ENCODE data around the gene CLASRP.

CLASRP gene

DNA sequence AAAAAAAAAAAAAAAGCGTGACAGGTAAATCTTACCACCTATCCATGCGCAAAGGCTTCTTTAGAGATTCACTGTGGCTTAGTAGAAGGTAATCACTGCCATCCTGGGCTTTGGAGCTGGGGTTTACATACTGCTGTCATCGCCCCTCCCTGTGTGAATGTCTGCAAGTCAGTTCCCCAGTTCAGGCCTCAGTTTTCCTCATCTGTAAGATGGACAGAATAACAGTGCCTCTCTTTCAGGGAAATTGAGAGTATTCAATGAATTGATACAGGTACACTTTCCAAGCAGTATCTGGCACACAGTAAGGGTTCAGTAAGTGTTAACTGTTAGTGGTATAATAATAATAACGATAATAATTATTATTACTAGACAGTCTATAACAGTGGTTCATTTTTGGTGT, 35.4 kb upstream of the CLASRP start:
- H3K9ac ChIP-seq (ENCODE audit: low read depth, low read length, poor library complexity, severe bottlenecking), result no peak overlapping the region
- H4K20me1 ChIP-seq (ENCODE audit: insufficient read depth, low read length, poor library complexity, severe bottlenecking), result peaks cover 6% of the 10 kb centered on the region
- H3K4me3 ChIP-seq (ENCODE audit: low read length, poor library complexity, severe bottlenecking), result no peak overlapping the region
- H3K4me1 ChIP-seq (ENCODE audit: insufficient read depth, low read length, poor library complexity, severe bottlenecking), result peaks cover 7% of the 10 kb centered on the region
- H2AFZ ChIP-seq (ENCODE audit: low read length), result no peak overlapping the region
- TF ChIP-seq EZH2phosphoT487 (IDR thresholded peaks at IDR 0.05; ENCODE audit: borderline replicate concordance) (no peak), CTCF (conservative IDR thresholded peaks at IDR 0.05; ENCODE audit: low read length) (no peak)
- H3K9me2 ChIP-seq (replicated peaks; ENCODE audit: low read depth, low read length), result no peaks in the 10 kb centered on the region
- no peaks in the 10 kb centered on the region for H3K9me3 ChIP-seq (ENCODE audit: insufficient read depth, low read depth, low read length)
- no peaks in the 10 kb centered on the region for H3K79me2 ChIP-seq (ENCODE audit: insufficient read depth, low read length)
- no peaks in the 10 kb centered on the region for H3K36me3 ChIP-seq (ENCODE audit: insufficient read depth, low read length)
- no peak overlapping the region for H3K4me2 ChIP-seq (ENCODE audit: low read depth, low read length, poor library complexity, severe bottlenecking)
- no peaks in the 10 kb centered on the region for H3K27me3 ChIP-seq (ENCODE audit: insufficient read depth, low read length, poor library complexity, severe bottlenecking)
- H3F3A ChIP-seq (ENCODE audit: low read depth), result no peaks in the 10 kb centered on the region

DNA sequence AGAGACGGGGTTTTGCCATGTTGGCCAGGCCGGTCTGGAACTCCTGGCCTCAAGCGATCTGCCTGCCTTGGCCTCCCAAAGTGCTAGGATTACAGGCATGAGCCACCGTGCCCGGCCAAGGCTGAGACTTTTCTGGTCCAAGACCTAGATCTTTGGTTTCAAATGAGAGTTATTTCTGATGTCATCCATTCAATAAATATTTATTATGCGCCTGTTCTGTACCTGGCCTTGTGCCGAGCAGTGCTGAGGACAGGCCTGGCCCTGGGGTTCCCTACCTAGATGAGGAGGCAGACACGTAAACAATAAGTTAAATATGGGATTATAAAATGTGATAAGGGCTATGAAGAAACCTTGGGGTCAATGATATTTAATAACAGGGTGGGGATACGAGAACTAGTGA, 33.1 kb upstream of the CLASRP start:
- TF ChIP-seq EZH2phosphoT487 (IDR thresholded peaks at IDR 0.05; ENCODE audit: borderline replicate concordance) (no peak), CTCF (conservative IDR thresholded peaks at IDR 0.05; ENCODE audit: low read length) (no peak)
- H3K36me3 ChIP-seq (ENCODE audit: insufficient read depth, low read length), result no peaks in the 10 kb centered on the region

DNA sequence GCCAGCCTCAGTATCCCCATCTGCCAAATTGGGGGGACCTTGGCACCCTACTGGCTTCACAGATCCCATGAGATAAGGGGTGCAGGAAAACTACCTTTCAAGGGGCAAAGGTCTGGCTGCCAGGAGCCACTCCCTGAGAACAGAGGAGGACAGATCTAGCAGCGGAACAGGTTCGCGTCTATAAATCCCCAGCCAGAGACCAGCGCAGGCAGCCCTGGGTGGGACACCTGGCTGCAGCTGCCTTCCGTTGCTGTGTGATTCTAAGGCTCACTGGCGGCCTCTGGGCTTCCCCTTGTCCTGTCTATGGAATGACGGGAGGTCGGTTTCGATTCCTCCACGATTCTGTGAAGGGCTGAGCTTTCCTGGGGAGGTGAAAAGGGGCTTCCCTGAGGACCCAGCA, 30.3 kb upstream of the CLASRP start:
- no peak overlapping the region for H3K9ac ChIP-seq (ENCODE audit: low read depth, low read length, poor library complexity, severe bottlenecking)
- H3K79me2 ChIP-seq (ENCODE audit: insufficient read depth, low read length), result no peaks in the 10 kb centered on the region
- no peaks in the 10 kb centered on the region for H3K9me3 ChIP-seq (ENCODE audit: insufficient read depth, low read depth, low read length)

More for the DNA sequence above, 33.1 kb upstream of the CLASRP start:
- Histone ChIP-seq H3K9me3 (ENCODE audit: insufficient read depth, low read depth, low read length) (no peaks in the 10 kb centered on the region), H2AFZ (ENCODE audit: low read length) (no peak overlapping the region), H4K20me1 (ENCODE audit: insufficient read depth, low read length, poor library complexity, severe bottlenecking) (peaks cover 6% of the 10 kb centered on the region), H3K79me2 (ENCODE audit: insufficient read depth, low read length) (no peaks in the 10 kb centered on the region), H3K4me2 (ENCODE audit: low read depth, low read length, poor library complexity, severe bottlenecking) (no peak overlapping the region), H3K9ac (ENCODE audit: low read depth, low read length, poor library complexity, severe bottlenecking) (no peak overlapping the region), H3F3A (ENCODE audit: low read depth) (no peaks in the 10 kb centered on the region), H3K9me2 (replicated peaks; ENCODE audit: low read depth, low read length) (no peaks in the 10 kb centered on the region), H3K4me3 (ENCODE audit: low read length, poor library complexity, severe bottlenecking) (no peak overlapping the region), H3K27me3 (ENCODE audit: insufficient read depth, low read length, poor library complexity, severe bottlenecking) (no peaks in the 10 kb centered on the region), H3K4me1 (ENCODE audit: insufficient read depth, low read length, poor library complexity, severe bottlenecking) (peaks cover 7% of the 10 kb centered on the region)

More for the DNA sequence above, 30.3 kb upstream of the CLASRP start:
- H3K36me3 ChIP-seq (ENCODE audit: insufficient read depth, low read length), result no peaks in the 10 kb centered on the region
- no peak overlapping the region for H2AFZ ChIP-seq (ENCODE audit: low read length)
- H3F3A ChIP-seq (ENCODE audit: low read depth), result no peaks in the 10 kb centered on the region
- H3K4me1 ChIP-seq (ENCODE audit: insufficient read depth, low read length, poor library complexity, severe bottlenecking), result no peaks in the 10 kb centered on the region
- no peaks in the 10 kb centered on the region for H3K27me3 ChIP-seq (ENCODE audit: insufficient read depth, low read length, poor library complexity, severe bottlenecking)
- H3K4me3 ChIP-seq (ENCODE audit: low read length, poor library complexity, severe bottlenecking), result no peak overlapping the region
- no peak overlapping the region for H3K4me2 ChIP-seq (ENCODE audit: low read depth, low read length, poor library complexity, severe bottlenecking)
- no peaks in the 10 kb centered on the region for H3K9me2 ChIP-seq (replicated peaks; ENCODE audit: low read depth, low read length)
- TF ChIP-seq EZH2phosphoT487 (IDR thresholded peaks at IDR 0.05; ENCODE audit: borderline replicate concordance) (no peak), CTCF (conservative IDR thresholded peaks at IDR 0.05; ENCODE audit: low read length) (no peak)
- H4K20me1 ChIP-seq (ENCODE audit: insufficient read depth, low read length, poor library complexity, severe bottlenecking), result no peaks in the 10 kb centered on the region
